Activated naive CD8-positive, alpha-beta T cell (primary cell): ENCODE measurements around the gene ATG14.
"Not testable (repeated sequence)": the region's sequence is repeated elsewhere in the genome, so short reads cannot be mapped to it uniquely, and the experiment has no call there.

Experiments
- H3K27ac Mint-ChIP-seq: one replicate; pipeline ENCODE4 v1.8.0; 2021; ENCODE audit warnings: mixed read lengths
- H3K27me3 Mint-ChIP-seq: one replicate; pipeline ENCODE4 v1.8.0; 2021; ENCODE audit warnings: mixed read lengths
- H3K36me3 Mint-ChIP-seq: one replicate; pipeline ENCODE4 v1.8.0; 2021; ENCODE audit warnings: mixed read lengths
- H3K4me1 Mint-ChIP-seq: one replicate; pipeline ENCODE4 v1.8.0; 2021; ENCODE audit warnings: low read depth, mixed read lengths
- H3K4me3 Mint-ChIP-seq: one replicate; pipeline ENCODE4 v1.8.0; 2021; ENCODE audit warnings: mild to moderate bottlenecking, mixed read lengths
- H3K9me3 Mint-ChIP-seq: one replicate; pipeline ENCODE4 v1.8.0; 2021; ENCODE audit warnings: low read depth, mixed read lengths

The ATG14 gene

DNA sequence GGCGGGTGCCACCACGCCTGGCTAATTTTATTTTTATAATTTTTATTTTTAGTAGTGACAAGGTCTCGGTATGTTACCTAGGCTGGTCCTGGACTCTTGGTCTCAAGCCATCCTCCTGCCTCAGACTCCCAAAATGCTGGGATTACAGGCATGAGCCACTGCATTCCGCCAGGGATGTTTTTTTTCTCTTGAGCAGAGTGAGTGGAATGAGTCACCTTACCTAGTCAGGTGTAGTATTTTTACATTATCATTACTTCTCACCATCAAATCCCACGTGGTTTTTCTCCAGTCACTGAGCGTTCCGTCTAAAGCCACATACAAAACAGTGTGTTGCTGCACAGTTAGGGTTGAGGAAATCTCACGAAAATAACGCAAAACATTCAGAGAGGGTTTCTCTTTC, 29.7 kb upstream of the ATG14 start:
- H3K27me3 Mint-ChIP-seq, result no peaks in the 10 kb centered on the region
- H3K4me1 Mint-ChIP-seq, result peaks cover 5% of the 10 kb centered on the region
- no peak overlapping the region for H3K27ac Mint-ChIP-seq
- no peaks in the 10 kb centered on the region for H3K36me3 Mint-ChIP-seq
- H3K9me3 Mint-ChIP-seq, result no peaks in the 10 kb centered on the region
- no peak overlapping the region for H3K4me3 Mint-ChIP-seq

DNA sequence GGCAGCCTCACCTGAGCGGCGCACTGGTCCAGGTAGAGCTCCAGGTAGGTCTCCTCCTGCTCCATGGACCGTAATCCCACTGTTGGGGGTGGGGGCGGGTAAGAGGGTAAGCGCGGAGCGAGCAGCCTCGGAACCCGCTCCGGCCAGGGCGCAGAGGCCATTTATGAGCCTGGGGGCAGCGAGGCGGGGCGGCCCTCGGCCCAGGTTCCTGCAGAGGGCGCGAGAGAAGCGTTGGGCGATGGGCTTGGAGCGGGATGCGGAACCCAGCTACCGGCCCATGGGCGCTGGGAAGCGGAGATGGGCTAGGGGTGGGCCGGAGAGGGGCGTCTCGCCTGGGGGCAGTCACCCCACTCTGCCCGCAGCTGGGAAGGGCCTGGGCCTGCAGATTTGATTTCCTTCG, 28.8 kb upstream of the ATG14 start, which contains the start of gene TBPL2:
Gene TBPL2, minus strand, starts transcription at position 232 of the 400 bp plus-strand sequence. Its CDS starts 167 bp downstream, at position 65.
- Mint-ChIP-seq H3K27ac (no peak within 1 kb of the TSS), H3K27me3 (no peaks in the 10 kb centered on the region), H3K36me3 (no peaks in the 10 kb centered on the region), H3K4me3 (no peak within 1 kb of the TSS), H3K9me3 (no peaks in the 10 kb centered on the region), H3K4me1 (peaks cover 1% of the 10 kb centered on the region)

- Mint-ChIP-seq H3K36me3 (no peaks in the 10 kb centered on the region), H3K27me3 (no peaks in the 10 kb centered on the region), H3K4me3 (no peak overlapping the region), H3K9me3 (no peaks in the 10 kb centered on the region), H3K27ac (no peak overlapping the region), H3K4me1 (peaks cover 19% of the 10 kb centered on the region)
Measured at GRCh38 chr14:55438066-55438683, 26.5 kb upstream of the ATG14 start.

DNA sequence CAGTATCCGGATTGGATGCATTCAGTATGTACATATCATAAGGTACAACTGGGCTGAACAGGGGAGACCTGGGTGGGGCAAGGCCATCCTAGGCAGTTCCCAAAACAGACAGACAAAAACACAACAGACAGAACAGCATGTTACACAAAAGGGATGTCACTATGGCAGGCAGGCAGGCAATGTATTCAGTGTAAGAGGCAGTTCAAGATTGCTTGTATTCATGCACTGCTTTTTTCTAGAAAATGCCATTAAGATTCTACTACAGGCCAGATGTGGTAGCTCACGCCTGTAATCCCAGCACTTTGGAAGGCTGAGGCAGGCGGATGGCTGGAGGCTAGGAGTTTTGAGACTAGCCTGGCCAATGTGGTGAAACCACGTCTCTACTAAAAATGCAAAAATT, 25.3 kb upstream of the ATG14 start:
- Mint-ChIP-seq H3K4me3 (no peak overlapping the region), H3K27ac (no peak overlapping the region), H3K9me3 (no peaks in the 10 kb centered on the region), H3K36me3 (no peaks in the 10 kb centered on the region), H3K4me1 (peaks cover 24% of the 10 kb centered on the region), H3K27me3 (no peaks in the 10 kb centered on the region)

GRCh38 chr14:55436519-55436918, 24.9 kb upstream of the ATG14 start:
- Mint-ChIP-seq H3K4me3 (no peak overlapping the region), H3K9me3 (no peaks in the 10 kb centered on the region), H3K27ac (no peak overlapping the region), H3K27me3 (no peaks in the 10 kb centered on the region), H3K4me1 (peaks cover 24% of the 10 kb centered on the region), H3K36me3 (no peaks in the 10 kb centered on the region)

DNA sequence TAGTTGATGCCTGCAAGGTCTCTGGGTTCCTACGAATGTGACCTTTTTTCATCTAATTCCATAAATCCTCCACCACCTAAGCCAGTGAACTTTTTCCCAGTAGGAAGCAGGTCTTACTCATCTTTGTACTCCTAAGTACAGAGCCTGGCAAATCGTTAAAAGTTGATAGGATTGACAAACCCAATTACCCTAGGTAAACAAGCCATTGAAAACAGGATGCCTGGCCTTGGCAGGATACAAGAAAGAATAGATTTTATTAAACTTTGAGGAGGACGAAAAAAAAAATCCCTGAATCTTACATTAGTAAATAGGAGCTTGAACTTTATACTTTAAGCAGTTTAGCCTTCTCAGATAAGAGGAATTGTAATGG, 23.2 kb upstream of the ATG14 start:
- Mint-ChIP-seq H3K27me3 (no peaks in the 10 kb centered on the region), H3K9me3 (no peaks in the 10 kb centered on the region), H3K27ac (peak overlapping the region; percentile 54), H3K4me3 (no peak overlapping the region), H3K36me3 (no peaks in the 10 kb centered on the region), H3K4me1 (peaks cover 31% of the 10 kb centered on the region)

GRCh38 chr14:55433880-55434804, 22.5 kb upstream of the ATG14 start:
- H3K9me3 Mint-ChIP-seq, result no peaks in the 10 kb centered on the region
- H3K4me3 Mint-ChIP-seq, result peak overlapping the region; percentile 47
- no peaks in the 10 kb centered on the region for H3K36me3 Mint-ChIP-seq
- H3K4me1 Mint-ChIP-seq, result peaks cover 32% of the 10 kb centered on the region
- H3K27me3 Mint-ChIP-seq, result no peaks in the 10 kb centered on the region
- peak overlapping the region; percentile 54 for H3K27ac Mint-ChIP-seq

- Mint-ChIP-seq H3K4me1 (peaks cover 30% of the 10 kb centered on the region), H3K9me3 (no peaks in the 10 kb centered on the region), H3K36me3 (no peaks in the 10 kb centered on the region), H3K4me3 (no peak overlapping the region), H3K27me3 (no peaks in the 10 kb centered on the region), H3K27ac (no peak overlapping the region)
Measured at GRCh38 chr14:55432628-55433027, 21.0 kb upstream of the ATG14 start.

DNA sequence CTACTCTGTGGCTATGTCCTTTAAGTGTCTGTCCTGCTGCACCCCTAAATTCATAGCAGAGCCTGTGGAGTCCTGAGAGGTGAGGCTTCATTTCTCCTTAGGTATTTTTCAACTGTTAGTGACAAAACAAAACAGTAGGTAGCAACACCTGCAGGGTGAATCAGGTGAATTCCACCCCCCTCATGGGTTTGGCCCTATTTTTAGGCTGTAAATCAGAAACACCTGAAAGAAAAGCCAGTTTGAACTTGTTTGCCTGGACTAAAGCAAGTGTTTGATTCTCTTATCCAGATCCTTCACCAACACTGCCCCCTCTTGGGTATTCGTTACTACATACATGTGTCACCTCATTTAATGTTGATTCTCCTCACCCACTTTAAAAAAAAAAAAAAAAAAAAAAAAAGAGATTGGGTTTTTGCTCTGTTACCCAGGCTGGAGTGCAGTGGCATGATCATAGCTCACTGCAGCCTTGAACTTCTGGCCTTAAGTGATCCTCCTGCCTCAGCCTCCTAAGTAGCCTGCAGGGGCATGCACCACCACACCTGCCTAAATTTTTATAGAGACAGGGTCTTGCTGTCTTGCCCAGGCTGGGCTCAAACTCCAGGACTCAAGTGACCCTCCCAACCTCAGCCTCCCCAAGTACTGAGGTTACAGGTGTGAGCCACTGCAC, 18.5 kb upstream of the ATG14 start:
- Mint-ChIP-seq H3K27ac (no peak overlapping the region), H3K4me3 (no peak overlapping the region), H3K27me3 (no peaks in the 10 kb centered on the region), H3K9me3 (no peaks in the 10 kb centered on the region), H3K4me1 (peaks cover 30% of the 10 kb centered on the region), H3K36me3 (no peaks in the 10 kb centered on the region)

GRCh38 chr14:55427439-55427838, 15.8 kb upstream of the ATG14 start:
- peaks cover 8% of the 10 kb centered on the region for H3K4me1 Mint-ChIP-seq
- H3K9me3 Mint-ChIP-seq, result no peaks in the 10 kb centered on the region
- no peak overlapping the region for H3K27ac Mint-ChIP-seq
- H3K27me3 Mint-ChIP-seq, result no peaks in the 10 kb centered on the region
- no peak overlapping the region for H3K4me3 Mint-ChIP-seq
- no peaks in the 10 kb centered on the region for H3K36me3 Mint-ChIP-seq

GRCh38 chr14:55426891-55427290, 15.3 kb upstream of the ATG14 start:
- no peak overlapping the region for H3K4me3 Mint-ChIP-seq
- no peaks in the 10 kb centered on the region for H3K9me3 Mint-ChIP-seq

DNA sequence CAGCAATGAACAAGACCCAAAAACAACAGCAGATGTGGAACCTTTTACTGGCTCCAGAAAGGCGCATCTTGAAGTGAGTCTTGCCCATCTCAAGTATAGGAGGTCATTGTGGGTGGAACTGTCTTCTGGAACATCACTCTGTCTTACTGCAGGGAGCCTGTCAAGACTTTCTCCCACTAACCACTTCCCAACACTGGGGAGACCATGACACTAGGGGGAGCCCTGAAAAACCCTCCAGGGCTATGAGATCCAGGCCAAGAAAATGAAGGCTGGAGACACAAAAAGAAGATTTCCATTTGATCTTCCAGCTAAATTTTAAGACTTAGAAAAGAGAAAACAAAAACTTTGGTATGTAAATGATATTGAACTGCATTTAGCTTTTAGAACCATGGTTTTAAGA, 13.5 kb upstream of the ATG14 start:
- Mint-ChIP-seq H3K27ac (no peak overlapping the region), H3K4me3 (no peak overlapping the region), H3K4me1 (peaks cover 4% of the 10 kb centered on the region), H3K36me3 (no peaks in the 10 kb centered on the region), H3K9me3 (no peaks in the 10 kb centered on the region), H3K27me3 (no peaks in the 10 kb centered on the region)

More at GRCh38 chr14:55426891-55427290, 15.3 kb upstream of the ATG14 start:
- Mint-ChIP-seq H3K4me1 (peaks cover 8% of the 10 kb centered on the region), H3K27me3 (no peaks in the 10 kb centered on the region), H3K27ac (peak overlapping the region; percentile 1), H3K36me3 (no peaks in the 10 kb centered on the region)

- no peaks in the 10 kb centered on the region for H3K27me3 Mint-ChIP-seq
- no peaks in the 10 kb centered on the region for H3K9me3 Mint-ChIP-seq
- no peaks in the 10 kb centered on the region for H3K4me1 Mint-ChIP-seq
- H3K36me3 Mint-ChIP-seq, result no peaks in the 10 kb centered on the region
- H3K27ac Mint-ChIP-seq, result no peak overlapping the region
- no peak overlapping the region for H3K4me3 Mint-ChIP-seq
Measured at GRCh38 chr14:55423969-55424368, 12.3 kb upstream of the ATG14 start.

DNA sequence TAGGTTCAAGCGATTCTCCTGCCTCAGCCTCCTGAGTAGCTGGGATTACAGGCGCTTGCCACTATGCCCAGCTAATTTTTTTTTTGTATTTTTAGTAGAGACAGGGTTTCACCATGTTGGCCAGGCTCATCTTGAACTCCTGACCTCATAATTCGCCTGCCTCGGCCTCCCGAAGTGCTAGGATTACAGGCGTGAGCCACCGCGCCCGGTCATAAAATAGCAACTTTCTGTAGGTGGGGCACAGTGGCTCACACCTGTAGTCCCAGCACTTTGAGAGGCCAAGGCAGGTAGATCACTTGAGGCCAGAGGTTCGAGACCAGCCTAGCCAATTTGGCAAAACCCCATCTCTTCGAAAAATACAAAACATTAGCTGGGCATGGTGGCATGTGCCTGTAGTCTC, 10.7 kb upstream of the ATG14 start:
- not testable (repeated sequence) for H3K36me3 Mint-ChIP-seq, H3K4me1 Mint-ChIP-seq, H3K27ac Mint-ChIP-seq, H3K27me3 Mint-ChIP-seq, H3K9me3 Mint-ChIP-seq, H3K4me3 Mint-ChIP-seq

DNA sequence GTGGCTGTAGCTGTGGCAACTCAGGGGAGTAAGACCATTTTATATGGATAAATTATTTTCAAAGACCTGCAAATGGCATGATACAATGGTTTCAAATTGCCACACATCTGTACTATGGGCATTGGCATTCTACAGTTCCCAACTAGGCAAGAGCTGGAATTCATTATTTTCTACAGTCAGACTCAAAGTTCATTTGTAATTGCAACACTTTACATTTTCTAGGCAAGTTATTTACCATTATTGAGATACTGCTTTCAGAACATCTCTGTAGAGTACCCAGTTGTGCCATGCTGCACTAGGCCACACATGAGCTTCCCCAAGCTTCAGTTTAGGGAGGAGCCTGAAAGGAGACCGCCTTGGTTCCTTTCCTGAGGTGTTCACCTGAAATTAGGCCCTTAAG, 8.0 kb upstream of the ATG14 start:
- peaks cover 3% of the 10 kb centered on the region for H3K4me1 Mint-ChIP-seq
- H3K4me3 Mint-ChIP-seq, result no peak overlapping the region
- H3K36me3 Mint-ChIP-seq, result no peaks in the 10 kb centered on the region
- H3K27me3 Mint-ChIP-seq, result no peaks in the 10 kb centered on the region
- H3K27ac Mint-ChIP-seq, result no peak overlapping the region
- H3K9me3 Mint-ChIP-seq, result no peaks in the 10 kb centered on the region
